HG03565 (cell line): Measurements from ENCODE around the gene STRIP2.
A peak's percentile ranks its signal among the peaks of the same experiment; 100 is the strongest.
"Not testable (repeated sequence)": the region's sequence is repeated elsewhere in the genome, so short reads cannot be mapped to it uniquely, and the experiment has no call there.

ENCODE experiments used
- ATAC-seq: cut with Tn5 transposase; IDR thresholded peaks from one replicate; pipeline ENCODE4 v1.9.1; 2021; ENCODE audit warnings: mild to moderate bottlenecking, moderate library complexity; ENCODE audit not compliant: unreplicated experiment

Gene STRIP2

GRCh38 chr7:129433847-129434674, at the start of gene STRIP2:
Gene STRIP2, plus strand, starts transcription at chr7:129434432. Its CDS starts 41 bp downstream, at chr7:129434473.
- ATAC-seq = peak; percentile 80

GRCh38 chr7:129385116-129385515, 49.1 kb upstream of the STRIP2 start:
- no peak for ATAC-seq

- no peak for ATAC-seq
These were observed 48.6 kb upstream of the STRIP2 start for GRCh38 chr7:129385598-129385997.

GRCh38 chr7:129386506-129386905, 47.7 kb upstream of the STRIP2 start:
- no peak for ATAC-seq

GRCh38 chr7:129387537-129387936, 46.7 kb upstream of the STRIP2 start:
- ATAC-seq = no peak

- no peak for ATAC-seq
These were observed 45.7 kb upstream of the STRIP2 start for GRCh38 chr7:129388333-129389098.

GRCh38 chr7:129389829-129390228, 44.4 kb upstream of the STRIP2 start:
- no peak for ATAC-seq

- ATAC-seq = no peak
These were observed 43.9 kb upstream of the STRIP2 start for GRCh38 chr7:129390314-129390713.

GRCh38 chr7:129391546-129392171, 42.6 kb upstream of the STRIP2 start:
- ATAC-seq = no peak

- no peak for ATAC-seq
These were observed 41.0 kb upstream of the STRIP2 start for GRCh38 chr7:129393255-129393654.

GRCh38 chr7:129394101-129394500, 40.1 kb upstream of the STRIP2 start:
- ATAC-seq = no peak

GRCh38 chr7:129394982-129395914, 39.0 kb upstream of the STRIP2 start:
- ATAC-seq = no peak

- no peak for ATAC-seq
These were observed 32.8 kb upstream of the STRIP2 start for GRCh38 chr7:129401228-129401966.

- no peak for ATAC-seq
These were observed 32.0 kb upstream of the STRIP2 start for GRCh38 chr7:129401967-129402860.

- no peak for ATAC-seq
These were observed 28.7 kb upstream of the STRIP2 start for GRCh38 chr7:129405527-129405926.

GRCh38 chr7:129410238-129410637, 24.0 kb upstream of the STRIP2 start:
- ATAC-seq = not testable (repeated sequence)

GRCh38 chr7:129412501-129412900, 21.7 kb upstream of the STRIP2 start:
- no peak for ATAC-seq

GRCh38 chr7:129417073-129417472, 17.2 kb upstream of the STRIP2 start:
- ATAC-seq = no peak
